MCF 10A (cell line): ENCODE measurements around the gene ERC2. TPM values are rescaled to one million over a fixed set of nuclear protein-coding genes. Genes with fewer than 3 reads are reported as not detected.

ENCODE experiments used
- BruUV-seq: library from RNA; stranded (reverse); fragments of 400-500 nt; replicated peaks from 2 replicates; lab custom pipeline; 2021; lab: Mats Ljungman, UMichigan
- CTCF ChIA-PET: fragments of 300-600 bp; sonication (Branson Sonifier 250); formaldehyde crosslinking; extraction: SDS; loops from one replicate; lab custom pipeline; 2021; ENCODE audit warnings: antibody characterized with exemption, inconsistent platforms; lab: Yijun Ruan, JAX
- POLR2A ChIA-PET: fragments of 300-600, 350-650 bp; sonication (Branson Sonifier 250); formaldehyde crosslinking; extraction: SDS; loops from one replicate; lab custom pipeline; 2020; ENCODE audit warnings: antibody characterized with exemption, inconsistent platforms; lab: Yijun Ruan, JAX
- DNase-seq: peaks from one replicate; pipeline ENCODE4 v3.0.0-alpha.2; 2018; ENCODE audit not compliant: unreplicated experiment
- H3K27ac Mint-ChIP-seq: one replicate; pipeline ENCODE4 v1.8.0; 2022; ENCODE audit warnings: mild to moderate bottlenecking, low read depth, mixed read lengths; ENCODE audit not compliant: unreplicated experiment
- H3K27me3 Mint-ChIP-seq: one replicate; pipeline ENCODE4 v1.8.0; 2022; ENCODE audit warnings: mixed read lengths; ENCODE audit not compliant: insufficient read depth, unreplicated experiment
- H3K36me3 Mint-ChIP-seq: one replicate; pipeline ENCODE4 v1.8.0; 2022; ENCODE audit warnings: mild to moderate bottlenecking, moderate library complexity, mixed read lengths; ENCODE audit not compliant: insufficient read depth, unreplicated experiment
- H3K4me1 Mint-ChIP-seq: one replicate; pipeline ENCODE4 v1.8.0; 2022; ENCODE audit warnings: mixed read lengths; ENCODE audit not compliant: insufficient read depth, unreplicated experiment
- H3K4me3 Mint-ChIP-seq: one replicate; pipeline ENCODE4 v1.8.0; 2022; ENCODE audit warnings: mild to moderate bottlenecking, moderate library complexity, mixed read lengths; ENCODE audit not compliant: unreplicated experiment
- H3K9me3 Mint-ChIP-seq: one replicate; pipeline ENCODE4 v1.8.0; 2022; ENCODE audit warnings: mixed read lengths; ENCODE audit not compliant: unreplicated experiment
- intact Hi-C: fragments of 100-400 bp; cut with micrococcal nuclease; formaldehyde crosslinking; loops from 2 replicates; pipeline ENCODE4 v1.14.1; 2022
- total RNA-seq: library from RNA; stranded (reverse); gene quantifications from 2 replicates; pipeline ENCODE4 v1.2.3, GENCODE V29; 2022
- TF ChIP-seq, protein P1 (sequence below): fragments of 200-600 bp; IDR thresholded peaks from one replicate; pipeline ENCODE4 v1.8.0; 2022; ENCODE audit warnings: antibody characterized with exemption, mild to moderate bottlenecking; ENCODE audit not compliant: unreplicated experiment

Gene ERC2
- total RNA-seq, 1 experiment from 2014 or later = 0.42 TPM

GRCh38 chr3:55966566-55966965 lies 501.7 kb downstream of the ERC2 start:
- no TSS peak for BruUV-seq
- intact Hi-C loops = no loop called here

GRCh38 chr3:55965776-55966175 lies 502.5 kb downstream of the ERC2 start:
- DNase-seq = no peak
- Mint-ChIP-seq H3K27ac (no peak overlapping the region), H3K9me3 (no peaks in the 10 kb centered on the region), H3K4me3 (no peak overlapping the region), H3K36me3 (no peaks in the 10 kb centered on the region), H3K4me1 (peaks cover 13% of the 10 kb centered on the region), H3K27me3 (no peaks in the 10 kb centered on the region)
- BruUV-seq = no TSS peak
- intact Hi-C loops = no loop called here
- TF ChIP-seq, protein P1, sequence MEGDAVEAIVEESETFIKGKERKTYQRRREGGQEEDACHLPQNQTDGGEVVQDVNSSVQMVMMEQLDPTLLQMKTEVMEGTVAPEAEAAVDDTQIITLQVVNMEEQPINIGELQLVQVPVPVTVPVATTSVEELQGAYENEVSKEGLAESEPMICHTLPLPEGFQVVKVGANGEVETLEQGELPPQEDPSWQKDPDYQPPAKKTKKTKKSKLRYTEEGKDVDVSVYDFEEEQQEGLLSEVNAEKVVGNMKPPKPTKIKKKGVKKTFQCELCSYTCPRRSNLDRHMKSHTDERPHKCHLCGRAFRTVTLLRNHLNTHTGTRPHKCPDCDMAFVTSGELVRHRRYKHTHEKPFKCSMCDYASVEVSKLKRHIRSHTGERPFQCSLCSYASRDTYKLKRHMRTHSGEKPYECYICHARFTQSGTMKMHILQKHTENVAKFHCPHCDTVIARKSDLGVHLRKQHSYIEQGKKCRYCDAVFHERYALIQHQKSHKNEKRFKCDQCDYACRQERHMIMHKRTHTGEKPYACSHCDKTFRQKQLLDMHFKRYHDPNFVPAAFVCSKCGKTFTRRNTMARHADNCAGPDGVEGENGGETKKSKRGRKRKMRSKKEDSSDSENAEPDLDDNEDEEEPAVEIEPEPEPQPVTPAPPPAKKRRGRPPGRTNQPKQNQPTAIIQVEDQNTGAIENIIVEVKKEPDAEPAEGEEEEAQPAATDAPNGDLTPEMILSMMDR = no peak
- POLR2A ChIA-PET = interaction anchor here (0.6 to 1.2 kb wide), 2 partner anchors 20 to 45 kb away, joined by 3 read pairs; no protein-coding TSS in a partner anchor
- CTCF ChIA-PET = interaction anchor here (0.6 to 1.2 kb wide), 2 partner anchors 126 to 1376 kb away, joined by 3 read pairs; no protein-coding TSS in a partner anchor

More at GRCh38 chr3:55966566-55966965, 501.7 kb downstream of the ERC2 start:
- no peaks in the 10 kb centered on the region for H3K36me3 Mint-ChIP-seq
- ChIA-PET POLR2A (no interaction called here), CTCF (interaction anchor here (1.2 kb wide), 1 partner anchor 125 kb away, joined by 3 read pairs; no protein-coding TSS in a partner anchor)
- H3K9me3 Mint-ChIP-seq = no peaks in the 10 kb centered on the region
- no peak for DNase-seq
- no peak overlapping the region for H3K27ac Mint-ChIP-seq
- peaks cover 13% of the 10 kb centered on the region for H3K4me1 Mint-ChIP-seq
- TF ChIP-seq, protein P1 = no peak
- no peak overlapping the region for H3K4me3 Mint-ChIP-seq
- no peaks in the 10 kb centered on the region for H3K27me3 Mint-ChIP-seq

DNA sequence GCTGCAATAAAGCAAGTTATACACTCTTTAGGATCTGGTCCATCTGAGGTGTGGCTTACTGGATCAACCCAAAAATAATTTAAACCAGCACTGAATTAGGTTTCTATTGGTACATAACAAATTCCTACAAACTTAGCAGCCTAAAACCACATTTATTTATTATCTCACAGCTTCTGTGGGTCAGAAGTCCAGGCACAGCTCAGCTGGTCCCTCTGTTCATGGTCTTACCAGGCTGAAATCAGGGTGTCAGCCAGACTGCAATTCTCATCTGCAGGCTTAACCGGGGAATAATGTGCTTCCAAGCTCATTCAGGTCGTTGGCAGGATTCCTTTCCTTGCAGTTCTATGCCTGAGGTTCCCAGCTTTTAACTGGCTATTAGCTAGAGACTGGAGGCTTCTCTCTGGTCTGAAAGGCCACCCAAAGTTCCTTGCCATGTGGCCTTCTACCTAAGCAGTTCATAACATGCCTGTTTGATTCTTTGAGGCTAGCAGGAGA lies 503.7 kb downstream of the ERC2 start:
- BruUV-seq = no TSS peak
- Mint-ChIP-seq H3K36me3 (no peaks in the 10 kb centered on the region), H3K4me1 (peaks cover 13% of the 10 kb centered on the region), H3K27ac (no peak overlapping the region), H3K4me3 (no peak overlapping the region), H3K27me3 (no peaks in the 10 kb centered on the region), H3K9me3 (no peaks in the 10 kb centered on the region)
- intact Hi-C loops = no loop called here
- POLR2A ChIA-PET = interaction anchor here (1.2 kb wide), 1 partner anchor 46 kb away, joined by 3 read pairs; no protein-coding TSS in a partner anchor
- TF ChIP-seq, protein P1 = no peak
- CTCF ChIA-PET = no interaction called here
- DNase-seq = no peak

GRCh38 chr3:55963601-55964000 lies 504.7 kb downstream of the ERC2 start:
- DNase-seq = no peak
- POLR2A ChIA-PET = no interaction called here
- no peak overlapping the region for H3K4me3 Mint-ChIP-seq
- H3K27me3 Mint-ChIP-seq = no peaks in the 10 kb centered on the region
- no TSS peak for BruUV-seq
- H3K27ac Mint-ChIP-seq = no peak overlapping the region
- no peaks in the 10 kb centered on the region for H3K9me3 Mint-ChIP-seq
- TF ChIP-seq, protein P1 = no peak
- CTCF ChIA-PET = interaction anchor here (0.7 kb wide), 1 partner anchor 34 kb away, joined by 3 read pairs; no protein-coding TSS in a partner anchor
- intact Hi-C loops = no loop called here
- peaks cover 5% of the 10 kb centered on the region for H3K4me1 Mint-ChIP-seq
- H3K36me3 Mint-ChIP-seq = no peaks in the 10 kb centered on the region
